Measurements from ENCODE around the gene CCDC71. TPM values are rescaled to one million over a fixed set of nuclear protein-coding genes. Genes with fewer than 3 reads are reported as not detected.
A peak's percentile ranks its signal among the peaks of the same experiment; 100 is the strongest.

Gene CCDC71
- total RNA-seq, 4 donors from 2014 or later, result 30.4 to 38.3 (median 36.3) TPM

- Histone ChIP-seq H3K27ac (peak within 1 kb of the TSS; percentile 47 to 91 (median 81)), H3K36me3 (peaks cover 0 to 24% (median 0%) of the 10 kb centered on the region in 3 donors), H3K9me3 (no peaks in the 10 kb centered on the region), H3K4me1 (peaks cover 0 to 52% (median 32%) of the 10 kb centered on the region in 4 donors), H3K4me3 (peak within 1 kb of the TSS; percentile 54 to 89 (median 66)), H3K27me3 (no peaks in the 10 kb centered on the region)
- peak; percentile 72 to 76 for DNase-seq (ENCODE audit: low spot score in 2 of 2)
- TF ChIP-seq POLR2A (IDR thresholded peaks at IDR 0.05), result no peak
- TF ChIP-seq, protein P1, sequence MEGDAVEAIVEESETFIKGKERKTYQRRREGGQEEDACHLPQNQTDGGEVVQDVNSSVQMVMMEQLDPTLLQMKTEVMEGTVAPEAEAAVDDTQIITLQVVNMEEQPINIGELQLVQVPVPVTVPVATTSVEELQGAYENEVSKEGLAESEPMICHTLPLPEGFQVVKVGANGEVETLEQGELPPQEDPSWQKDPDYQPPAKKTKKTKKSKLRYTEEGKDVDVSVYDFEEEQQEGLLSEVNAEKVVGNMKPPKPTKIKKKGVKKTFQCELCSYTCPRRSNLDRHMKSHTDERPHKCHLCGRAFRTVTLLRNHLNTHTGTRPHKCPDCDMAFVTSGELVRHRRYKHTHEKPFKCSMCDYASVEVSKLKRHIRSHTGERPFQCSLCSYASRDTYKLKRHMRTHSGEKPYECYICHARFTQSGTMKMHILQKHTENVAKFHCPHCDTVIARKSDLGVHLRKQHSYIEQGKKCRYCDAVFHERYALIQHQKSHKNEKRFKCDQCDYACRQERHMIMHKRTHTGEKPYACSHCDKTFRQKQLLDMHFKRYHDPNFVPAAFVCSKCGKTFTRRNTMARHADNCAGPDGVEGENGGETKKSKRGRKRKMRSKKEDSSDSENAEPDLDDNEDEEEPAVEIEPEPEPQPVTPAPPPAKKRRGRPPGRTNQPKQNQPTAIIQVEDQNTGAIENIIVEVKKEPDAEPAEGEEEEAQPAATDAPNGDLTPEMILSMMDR (IDR thresholded peaks at IDR 0.05), result peak; percentile 90 to 95 (median 93)
- TF ChIP-seq EP300 (IDR thresholded peaks at IDR 0.05), result peak in 1 of 2 donors; percentile 44
- WGBS, 2 donors, result 0 to 1% methylated on average over 39 to 56 of the region's 57 CpGs
These were observed 5.1 kb upstream of the CCDC71 start, which contains the start of gene KLHDC8B for GRCh38 chr3:49171119-49171774. Gene KLHDC8B, plus strand, starts transcription at chr3:49171598. Its CDS starts 1,172 bp downstream, at chr3:49172770.

DNA sequence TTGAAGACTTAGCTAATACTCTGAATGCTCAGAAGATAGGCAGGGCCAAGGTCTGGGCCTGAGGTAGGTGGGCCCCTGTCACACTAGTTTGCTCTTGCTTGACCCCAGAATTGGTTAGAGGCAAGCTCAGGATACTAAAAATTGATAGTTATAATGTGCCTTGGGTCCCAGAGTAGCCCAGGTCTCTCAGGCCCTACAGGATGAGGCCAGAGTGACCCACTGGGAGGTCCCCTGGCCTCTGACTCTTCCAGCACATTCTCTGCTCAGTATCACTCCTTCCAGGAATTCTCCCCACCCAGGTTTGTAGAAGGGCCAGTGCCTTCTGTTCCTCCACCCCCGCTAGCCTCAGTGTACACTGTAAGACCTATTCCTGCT lies 4.6 kb upstream of the CCDC71 start:
- DNase-seq (ENCODE audit: low spot score in 2 of 2), result no peak
- Histone ChIP-seq H3K4me1 (peaks cover 0 to 53% (median 32%) of the 10 kb centered on the region in 4 donors), H3K27me3 (no peaks in the 10 kb centered on the region), H3K4me3 (peak overlapping the region; percentile 54 to 89 (median 66)), H3K9me3 (no peaks in the 10 kb centered on the region), H3K36me3 (peaks cover 0 to 18% (median 0%) of the 10 kb centered on the region in 3 donors), H3K27ac (peak overlapping the region; percentile 47 to 91 (median 81))
- TF ChIP-seq, protein P1 (IDR thresholded peaks at IDR 0.05), result no peak
- TF ChIP-seq POLR2A (IDR thresholded peaks at IDR 0.05) (no peak), EP300 (IDR thresholded peaks at IDR 0.05) (no peak)
- WGBS, 2 donors, result 16 to 17% methylated on average over 1 of the region's 1 CpG

GRCh38 chr3:49166752-49167556 lies 823 bp upstream of the CCDC71 start:
- Histone ChIP-seq H3K27ac (peak overlapping the region; percentile 86 to 95 (median 92)), H3K36me3 (peaks cover 0 to 23% (median 0%) of the 10 kb centered on the region in 3 donors), H3K27me3 (no peaks in the 10 kb centered on the region), H3K4me1 (peaks cover 0 to 54% (median 14%) of the 10 kb centered on the region in 4 donors), H3K4me3 (peak overlapping the region; percentile 80 to 96 (median 92)), H3K9me3 (no peaks in the 10 kb centered on the region)
- 89% methylated on average over 6 of the region's 6 CpGs for WGBS, 2 donors
- no peak for DNase-seq (ENCODE audit: low spot score in 2 of 2)
- TF ChIP-seq POLR2A (IDR thresholded peaks at IDR 0.05), result no peak
- TF ChIP-seq, protein P1 (IDR thresholded peaks at IDR 0.05), result no peak

DNA sequence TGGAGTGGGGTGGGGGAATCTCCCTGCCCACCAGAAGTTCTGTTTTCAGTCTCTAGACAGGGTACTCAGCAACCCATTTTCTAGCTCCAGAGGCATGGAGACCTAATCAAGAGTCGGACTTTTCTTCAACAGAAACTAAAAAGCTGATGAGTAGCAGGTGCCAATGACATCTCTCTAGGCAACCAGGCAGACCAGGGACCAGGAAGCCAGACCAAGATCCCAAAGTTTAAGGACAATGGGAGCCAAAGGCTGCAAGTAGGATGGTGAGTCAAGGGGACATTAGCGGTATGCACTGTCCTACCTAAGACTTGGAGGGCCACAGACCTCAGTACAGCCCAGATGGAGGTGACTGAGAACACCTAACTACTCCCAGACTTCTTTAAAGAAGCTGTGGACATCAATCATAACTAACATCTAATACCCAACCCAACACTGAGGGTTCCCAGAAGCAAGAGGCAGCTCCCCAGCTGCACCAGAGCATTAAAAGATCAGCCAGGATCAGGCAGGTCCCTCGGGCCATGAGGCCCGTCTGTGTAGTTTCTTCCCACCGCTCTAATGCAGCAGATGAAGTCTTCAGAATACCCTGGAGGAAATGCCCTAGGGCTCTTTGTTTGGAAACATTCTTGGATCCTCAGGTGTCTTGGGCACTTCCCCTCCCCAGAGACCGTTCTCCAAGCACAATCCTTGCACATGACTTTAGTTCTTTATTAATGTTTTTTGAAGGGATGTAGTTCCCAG lies 979 bp downstream of the CCDC71 start:
- Histone ChIP-seq H3K27ac (peak overlapping the region; percentile 86 to 95 (median 92)), H3K27me3 (no peaks in the 10 kb centered on the region), H3K9me3 (no peaks in the 10 kb centered on the region), H3K36me3 (peaks cover 0 to 38% (median 0%) of the 10 kb centered on the region in 3 donors), H3K4me1 (peaks cover 0 to 42% (median 8%) of the 10 kb centered on the region in 4 donors), H3K4me3 (peak overlapping the region; percentile 80 to 96 (median 92))
- DNase-seq (ENCODE audit: low spot score in 2 of 2), result no peak
- 30 to 31% methylated on average over 6 of the region's 6 CpGs for WGBS, 2 donors
- TF ChIP-seq POLR2A (IDR thresholded peaks at IDR 0.05) (no peak), EP300 (IDR thresholded peaks at IDR 0.05) (no peak)
- TF ChIP-seq, protein P1 (IDR thresholded peaks at IDR 0.05), result no peak

All from tibial nerve (tissue), 4 donors.